Kidney (tissue), 2 donors: Measurements from ENCODE around the gene UAP1. TPM values are rescaled to one million over a fixed set of nuclear protein-coding genes. Genes with fewer than 3 reads are reported as not detected.

Experiments
- polyA plus RNA-seq: library from polyadenylated mRNA; stranded (reverse); fragments of 350-450 nt; fragmentation: Illumina TruSeq; extraction: RNeasy Lipid Tissue Mini Kit (QIAGEN cat#74804); gene quantifications from one replicate; pipeline ENCODE4 v1.2.3, GENCODE V29; 2014; ENCODE audit warnings: low read depth, low replicate concordance; ENCODE audit not compliant: insufficient read depth
- total RNA-seq: library from RNA; stranded (reverse); fragmentation: NEBNext Ultra II Directional; extraction: Animal tissue kit (Norgen Biotek cat#: 25700); gene quantifications from one replicate; pipeline ENCODE4 v1.2.1, GENCODE V29; 2021
- donor health status: DM: yes; HTN: yes; CAD: no.

Gene UAP1
- total and polyA plus RNA-seq, 2 donors from 2014 or later = 23.6 to 30.6 TPM

Other genes with a start within 250 kb of the UAP1 start
- not detected for gene SPATA46, start 184.9 kb upstream of the UAP1 start, total RNA-seq
- gene SPATA46, start 184.9 kb upstream of the UAP1 start, polyA plus RNA-seq = not detected
- gene C1orf226, start 180.0 kb upstream of the UAP1 start, total RNA-seq = 15.2 TPM
- 4.9 TPM for gene C1orf226, start 180.0 kb upstream of the UAP1 start, polyA plus RNA-seq
- 0.76 TPM for gene SH2D1B, start 149.6 kb upstream of the UAP1 start, total RNA-seq
- gene SH2D1B, start 149.6 kb upstream of the UAP1 start, polyA plus RNA-seq = not detected
- gene UHMK1, start 63.9 kb upstream of the UAP1 start, total RNA-seq = 49.4 TPM
- 15.7 TPM for gene UHMK1, start 63.9 kb upstream of the UAP1 start, polyA plus RNA-seq
- 19.8 TPM for gene DDR2, start 70.7 kb downstream of the UAP1 start, total RNA-seq
- gene DDR2, start 70.7 kb downstream of the UAP1 start, polyA plus RNA-seq = 3.9 TPM
- gene HSD17B7, start 229.0 kb downstream of the UAP1 start, total RNA-seq = 10.8 TPM
- gene HSD17B7, start 229.0 kb downstream of the UAP1 start, polyA plus RNA-seq = 12.8 TPM